Stimulated activated CD8-positive, alpha-beta memory T cell treated with anti-CD3 and anti-CD28 coated beads, Interleukin-7, amount 100 ng/mL, for 4 hours (primary cell): Measurements from ENCODE around the gene PGD.
"Not testable (repeated sequence)": the region's sequence is repeated elsewhere in the genome, so short reads cannot be mapped to it uniquely, and the experiment has no call there.

ENCODE experiments used
- DNase-seq, 2 donors: peaks; one replicate each; pipeline ENCODE4 v3.0.0-alpha.2; 2020; ENCODE audit warnings: low read depth in 2 of 2

Gene PGD

DNA sequence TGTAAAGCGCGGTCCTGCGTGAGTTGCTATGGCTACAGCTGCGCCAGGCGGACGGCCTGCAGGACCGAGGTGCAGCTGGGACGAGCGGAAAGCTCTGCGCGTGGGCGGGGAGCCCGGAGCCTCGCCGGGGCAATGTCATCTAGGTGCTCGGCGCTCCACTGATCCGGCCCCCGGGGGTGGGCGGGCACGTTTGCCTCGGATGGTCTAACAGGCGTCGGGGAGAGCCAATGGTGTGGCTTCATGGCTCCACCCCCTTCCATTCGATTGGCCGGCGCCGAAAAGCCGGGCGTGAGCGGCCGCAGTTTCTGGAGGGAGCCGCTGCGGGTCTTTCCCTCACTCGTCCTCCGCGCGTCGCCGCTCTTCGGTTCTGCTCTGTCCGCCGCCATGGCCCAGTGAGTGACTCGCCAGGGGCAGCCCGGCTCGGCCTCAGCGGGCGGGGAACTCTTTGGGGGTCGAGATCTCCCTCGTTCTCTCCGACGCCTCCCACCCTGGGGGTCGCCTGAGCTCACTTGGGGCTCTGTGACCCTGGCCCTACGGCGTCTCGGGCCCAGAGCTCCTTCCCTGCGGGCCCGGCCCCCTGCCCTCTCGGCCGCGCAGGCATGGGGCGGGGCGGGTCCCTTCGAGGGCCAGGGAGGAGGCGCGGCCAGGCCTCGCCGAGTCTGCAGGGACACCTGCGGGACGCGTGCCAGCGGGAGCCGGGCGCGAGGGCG lies at the start of gene PGD:
TSS of gene PGD (plus strand) at position 331 of the 710 bp plus-strand sequence. CDS start at position 385, 54 bp downstream.
- peak; percentile 94 to 98 for DNase-seq

GRCh38 chr1:10353282-10353681 lies 45.6 kb upstream of the PGD start:
- no peak for DNase-seq

GRCh38 chr1:10353693-10354092 lies 45.2 kb upstream of the PGD start:
- DNase-seq, result no peak

- no peak for DNase-seq
Observed at GRCh38 chr1:10360045-10360444, 38.8 kb upstream of the PGD start.

GRCh38 chr1:10361515-10361914 lies 37.3 kb upstream of the PGD start:
- DNase-seq, result no peak

DNA sequence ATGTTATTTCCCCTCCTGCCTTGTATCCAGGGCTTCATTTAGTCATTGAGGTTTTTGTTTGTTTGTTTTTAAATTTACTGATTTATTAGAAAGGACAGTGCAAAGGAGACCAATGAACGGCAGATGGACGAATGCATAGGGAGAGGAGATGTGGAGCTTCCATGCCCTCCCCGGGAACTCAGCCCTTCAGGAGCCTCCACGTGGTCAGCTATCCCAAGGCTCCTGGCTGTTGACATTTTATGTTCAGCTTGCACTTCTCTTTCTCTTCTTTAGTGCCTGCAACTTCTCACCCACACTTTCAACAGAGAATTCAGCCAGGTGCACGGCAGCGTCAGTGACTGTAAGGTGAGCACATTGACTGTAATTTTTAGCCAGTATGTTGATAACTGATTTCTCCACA lies 30.7 kb upstream of the PGD start:
- no peak for DNase-seq

- no peak for DNase-seq
Observed at GRCh38 chr1:10374442-10374860, 24.4 kb upstream of the PGD start.

DNA sequence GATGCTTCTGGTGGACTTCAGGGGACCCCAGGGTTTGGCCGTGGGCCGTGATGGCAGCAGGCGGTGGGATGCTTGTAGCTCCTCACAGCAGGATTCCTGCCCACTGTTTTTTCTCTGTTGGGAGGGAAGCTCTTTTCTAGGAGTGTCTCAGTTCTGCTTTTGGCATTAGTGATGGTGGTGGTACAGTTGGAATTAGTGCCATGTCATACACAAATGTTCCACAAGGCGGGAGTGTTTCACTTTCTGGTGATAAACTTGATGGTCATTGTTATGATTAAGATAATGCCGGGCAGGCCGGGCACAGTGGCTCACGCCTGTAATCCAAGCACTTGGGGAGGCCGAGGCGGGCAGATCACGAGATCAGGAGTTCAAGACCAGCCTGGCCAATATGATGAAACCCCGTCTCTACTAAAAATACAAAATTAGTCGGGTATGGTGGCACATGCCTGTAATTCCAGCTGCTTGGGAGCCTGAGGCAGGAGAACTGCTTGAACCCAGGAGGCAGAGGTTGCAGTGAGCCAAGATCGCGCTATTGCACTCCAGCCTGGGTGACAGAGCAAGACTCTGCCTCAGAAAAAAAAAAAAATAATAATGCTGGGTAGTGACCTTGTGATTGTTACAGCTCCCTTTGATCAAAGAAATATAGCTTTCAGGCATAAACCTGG lies 21.4 kb upstream of the PGD start:
- not testable (repeated sequence) for DNase-seq

- DNase-seq, result no peak
Observed at GRCh38 chr1:10378081-10378841, 20.6 kb upstream of the PGD start.

- no peak for DNase-seq
Observed at GRCh38 chr1:10379101-10379620, 19.7 kb upstream of the PGD start.

DNA sequence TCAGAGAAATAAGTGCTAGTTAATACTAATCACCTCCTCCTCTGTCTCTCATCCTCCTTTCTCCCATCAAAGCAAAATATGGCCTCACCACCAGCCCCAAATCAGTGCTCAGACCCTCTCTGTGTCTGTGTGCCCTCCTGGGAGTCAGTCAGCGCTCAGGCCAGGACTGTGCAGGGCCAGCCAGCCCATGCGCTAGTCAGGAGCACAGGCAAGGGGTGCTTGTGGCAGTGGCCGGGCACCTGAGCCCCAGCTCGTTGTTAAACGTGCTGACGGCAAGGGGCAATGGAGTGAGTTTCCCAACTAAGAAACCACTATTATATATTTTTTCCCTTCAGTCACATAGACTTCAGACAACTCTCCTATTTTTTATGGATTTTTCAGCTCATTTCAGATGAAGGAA lies 19.2 kb upstream of the PGD start:
- no peak for DNase-seq

DNA sequence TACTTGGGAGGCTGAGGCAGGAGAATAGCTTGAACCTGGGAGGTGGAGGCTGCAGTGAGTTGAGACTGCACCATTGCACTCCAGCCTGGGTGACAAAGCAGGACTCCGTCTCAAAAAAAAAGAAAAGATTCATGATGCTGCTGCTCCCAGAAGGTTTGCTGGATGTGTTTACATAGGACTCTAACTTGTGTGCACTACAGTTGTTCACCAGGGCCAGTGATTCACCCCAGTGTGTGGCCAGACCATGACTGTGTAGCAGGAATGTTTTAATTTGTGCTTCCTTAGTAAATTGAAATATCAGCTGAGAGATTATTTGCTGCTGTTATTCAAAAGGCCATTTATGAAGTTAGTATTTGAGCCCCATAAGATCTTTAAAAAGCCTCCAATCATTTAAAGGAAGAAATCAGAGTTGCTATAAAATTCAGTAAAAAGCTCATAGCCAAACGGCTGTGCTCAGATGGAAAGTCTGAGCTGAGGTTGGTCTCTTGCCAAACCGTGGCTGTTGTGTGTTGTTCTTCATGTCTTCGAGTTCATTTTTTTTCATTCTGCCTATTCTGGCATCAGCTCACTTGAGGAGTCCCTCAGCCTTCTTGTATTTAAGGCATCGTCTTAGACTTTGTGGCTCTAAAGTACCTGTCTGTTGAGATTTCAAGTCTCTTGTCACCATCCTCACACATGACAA lies 18.1 kb upstream of the PGD start:
- DNase-seq, result no peak

- no peak for DNase-seq
Observed at GRCh38 chr1:10383630-10384029, 15.2 kb upstream of the PGD start.

DNA sequence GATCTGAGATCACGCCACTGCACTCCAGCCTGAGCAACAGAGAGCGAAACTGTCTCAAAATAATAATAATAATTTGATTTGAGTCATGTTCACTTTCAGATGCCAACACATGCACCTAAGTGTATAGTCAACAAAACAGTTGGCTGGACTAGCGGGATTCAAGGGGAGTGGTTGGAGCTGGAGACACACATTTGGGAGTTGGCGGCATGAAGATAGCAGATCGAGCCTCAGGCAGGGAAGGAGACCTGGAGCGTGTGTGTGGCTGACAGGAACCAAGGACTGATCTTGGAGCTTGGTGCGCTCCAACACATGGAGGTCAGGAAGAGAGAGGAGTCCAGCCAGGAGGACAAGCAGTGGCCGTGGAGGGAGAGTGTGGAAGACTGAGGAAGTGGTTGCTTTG lies 14.6 kb upstream of the PGD start:
- no peak for DNase-seq

DNA sequence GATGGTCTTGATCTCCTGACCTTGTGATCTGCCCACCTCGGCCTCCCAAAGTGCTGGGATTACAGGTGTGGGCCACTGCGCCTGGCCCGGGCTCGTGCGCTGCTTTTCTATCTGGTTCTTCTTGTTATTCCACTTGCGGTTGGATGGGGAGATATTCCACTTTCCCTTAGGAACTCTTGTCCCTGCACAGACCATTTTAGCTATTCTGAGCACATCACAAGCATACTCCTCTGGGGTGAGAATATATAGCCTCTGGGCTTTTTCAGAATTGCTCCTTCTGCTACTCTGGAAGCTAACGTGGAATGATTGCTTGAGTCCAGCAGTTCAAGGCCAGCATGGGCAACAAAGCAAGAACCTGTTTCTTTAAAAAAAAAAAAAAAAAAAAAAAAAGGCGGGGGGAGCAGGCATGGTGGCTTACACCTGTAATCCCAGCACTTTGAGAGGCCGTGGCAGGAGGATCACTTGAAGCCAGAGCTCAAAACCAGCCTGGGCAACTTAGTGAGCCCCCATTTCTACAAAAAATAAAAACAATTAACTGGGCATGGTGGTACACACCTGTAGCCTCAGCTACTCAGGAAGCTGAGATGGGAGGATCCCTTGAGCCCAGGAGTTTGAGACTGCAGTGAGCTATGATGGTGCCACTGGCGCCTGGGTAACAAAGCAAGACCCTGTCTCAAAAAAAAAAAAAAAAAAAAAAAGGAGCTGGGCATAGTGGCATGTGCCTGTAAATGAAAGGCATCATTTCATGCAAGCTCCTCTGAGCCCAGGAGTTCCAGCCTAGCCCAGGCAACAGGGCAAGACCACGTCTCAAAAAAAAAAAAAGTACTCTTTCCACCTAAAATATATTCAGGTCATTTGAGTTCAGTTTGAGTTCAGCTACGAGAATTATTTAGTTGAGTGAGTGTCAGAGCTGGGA lies 11.8 kb upstream of the PGD start:
- DNase-seq, result no peak

DNA sequence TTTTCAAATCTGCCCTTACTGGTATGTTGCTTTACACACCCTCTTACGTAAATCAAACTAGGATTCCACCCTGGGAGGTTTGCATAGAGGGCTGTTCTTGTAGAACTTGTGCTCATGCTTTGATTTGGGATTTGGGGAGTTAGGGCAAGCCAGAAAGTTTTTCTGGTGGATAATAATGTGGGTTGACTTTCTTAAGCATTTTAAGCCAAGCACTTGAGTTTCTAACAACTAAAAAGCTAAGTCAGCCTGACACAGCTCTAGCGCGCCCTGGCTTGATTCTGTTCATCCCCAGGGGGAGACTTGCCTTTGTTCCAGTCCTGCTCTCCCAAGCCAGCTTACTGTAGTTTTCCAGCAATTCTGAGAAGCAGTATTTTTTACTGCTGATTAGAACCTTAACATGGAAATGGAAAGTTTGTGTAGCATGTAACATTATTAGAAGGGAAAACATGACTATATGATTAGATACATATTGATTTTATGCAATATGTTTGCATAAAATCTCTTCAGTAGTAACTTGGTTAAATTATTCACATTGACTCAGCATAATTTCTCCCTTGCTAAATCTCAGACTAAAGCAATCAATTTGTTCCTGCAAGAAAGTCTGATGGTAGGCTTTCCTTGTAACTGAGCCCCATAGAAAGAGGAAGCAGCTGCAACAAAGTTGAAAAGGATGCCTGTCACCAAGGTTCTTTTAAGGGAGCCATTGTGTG lies 11.0 kb upstream of the PGD start:
- no peak for DNase-seq

DNA sequence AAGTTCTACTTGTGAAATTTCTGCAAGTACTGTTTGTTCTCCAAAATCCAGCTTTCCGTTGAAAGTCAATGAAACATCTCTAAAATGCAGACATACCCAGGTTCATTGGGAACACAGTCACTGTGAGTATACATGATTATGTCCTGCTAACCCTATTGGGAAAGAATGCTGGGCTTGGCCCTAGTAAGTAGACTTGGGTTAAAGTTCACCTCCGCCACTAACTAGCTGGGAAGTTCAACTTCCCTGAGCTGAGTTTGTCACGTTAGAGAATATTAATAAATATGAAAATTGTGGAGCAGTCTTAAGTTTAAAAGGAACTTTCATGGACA lies 10.5 kb upstream of the PGD start:
- no peak for DNase-seq

- no peak for DNase-seq
Observed at GRCh38 chr1:10389271-10389973, 9.4 kb upstream of the PGD start.

DNA sequence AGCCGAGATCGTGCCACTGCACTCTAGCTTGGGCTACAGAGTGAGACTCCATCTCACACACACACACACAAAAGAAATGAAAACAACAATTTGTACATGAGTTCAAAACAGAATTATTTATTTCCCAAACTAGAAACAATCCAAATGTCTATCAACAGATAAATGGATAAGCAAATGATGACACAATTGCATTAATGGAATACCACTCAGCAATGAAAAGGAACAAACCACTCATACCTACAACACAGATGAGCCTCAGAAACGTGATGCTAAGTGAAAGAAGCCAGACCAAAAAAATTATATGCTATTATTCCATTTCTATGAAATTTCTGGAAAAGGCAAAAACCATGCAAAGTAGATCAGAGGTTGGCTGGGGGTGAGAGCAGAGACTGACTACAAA lies 2.0 kb upstream of the PGD start:
- DNase-seq, result no peak

DNA sequence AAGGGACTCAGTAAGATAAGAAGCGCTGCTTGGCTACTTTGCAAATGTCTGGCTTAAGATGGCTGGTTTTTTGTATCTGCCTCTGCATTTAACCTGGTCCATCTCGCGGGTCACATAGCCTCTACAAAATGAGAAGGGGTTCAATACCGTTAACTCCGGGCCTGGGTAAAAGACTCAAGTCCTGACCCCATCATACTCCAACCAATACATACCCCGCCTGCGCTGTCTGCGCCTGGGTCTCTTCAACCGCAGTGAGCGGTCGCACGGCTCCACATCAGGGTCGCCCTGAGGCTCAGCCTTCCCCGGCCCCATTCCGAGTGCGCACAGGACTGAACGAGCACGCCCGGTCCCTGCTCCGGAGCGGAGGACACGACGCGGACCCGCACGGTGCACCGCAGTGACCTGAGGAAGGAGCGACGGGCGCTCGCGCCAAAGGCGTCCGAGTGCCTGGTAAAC lies 558 bp upstream of the PGD start:
- DNase-seq, result no peak
